ENCODE data around the gene THAP8.

THAP8 gene

GRCh38 chr19:36054119-36054732, at the start of gene THAP8:
TSS of gene THAP8 (minus strand) at chr19:36054285. CDS start at chr19:36054217, 68 bp downstream.
- DNase-seq (ENCODE audit: low read depth), result peak; percentile 99

- DNase-seq (ENCODE audit: low read depth), result no peak
These were observed 49.0 kb upstream of the THAP8 start for GRCh38 chr19:36103040-36103626.

DNA sequence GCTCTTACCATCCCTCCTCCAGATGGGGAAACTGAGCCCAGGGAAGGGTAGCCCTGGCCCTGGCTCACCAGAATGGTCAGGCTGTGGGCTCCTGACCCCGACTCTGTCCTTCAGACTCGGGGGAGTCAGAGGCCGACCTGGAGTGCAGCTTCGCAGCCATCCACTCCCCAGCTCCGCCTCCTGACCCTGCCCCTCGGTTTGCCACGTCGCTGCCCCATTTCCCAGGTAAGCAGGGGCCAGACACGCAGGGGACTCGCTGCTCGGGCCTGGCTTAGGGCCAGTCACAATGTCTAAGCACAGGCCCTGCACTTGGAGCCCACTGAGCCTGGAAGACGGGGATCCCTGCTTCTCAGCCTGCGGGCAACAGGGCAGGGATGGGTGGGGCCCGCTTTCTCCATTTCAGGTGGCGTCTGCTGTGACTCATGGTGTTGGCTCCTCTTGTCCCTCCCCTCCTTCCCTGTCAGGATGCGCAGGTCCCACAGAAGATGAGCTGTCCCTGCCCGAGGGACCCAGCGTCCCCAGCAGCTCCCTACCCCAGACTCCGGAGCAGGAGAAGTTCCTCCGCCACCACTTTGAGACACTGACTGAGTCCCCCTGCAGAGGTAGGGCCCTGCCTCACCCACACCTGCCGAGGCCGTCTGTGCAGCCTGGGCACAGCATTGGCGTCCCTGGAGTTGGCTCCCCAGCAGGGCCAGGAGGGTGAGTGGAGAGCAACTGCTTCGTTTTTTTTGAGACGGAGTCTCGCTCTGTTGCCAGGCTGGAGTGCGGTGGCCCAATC, 47.7 kb upstream of the THAP8 start:
- no peak for DNase-seq (ENCODE audit: low read depth)

DNA sequence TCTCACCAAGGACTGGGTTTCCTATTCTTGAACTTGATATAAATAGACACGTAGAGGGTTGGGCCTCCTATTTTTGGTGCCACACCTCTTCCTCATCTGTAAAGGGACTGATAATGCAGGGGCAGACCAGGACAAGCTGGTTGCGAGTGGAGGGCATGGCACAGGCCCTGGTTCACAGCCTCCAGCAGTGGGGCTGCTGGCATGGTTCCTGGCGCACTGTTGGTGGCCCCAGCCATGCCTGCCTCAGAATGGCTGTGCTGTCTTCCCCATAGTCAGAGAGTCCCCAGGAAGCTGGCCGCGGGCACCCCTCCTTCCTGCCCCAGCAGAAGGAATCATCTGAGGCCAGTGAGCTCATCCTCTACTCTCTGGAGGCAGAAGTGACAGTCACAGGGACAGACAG, 46.4 kb upstream of the THAP8 start:
- no peak for DNase-seq (ENCODE audit: low read depth)

GRCh38 chr19:36099166-36099785, 45.2 kb upstream of the THAP8 start:
- DNase-seq (ENCODE audit: low read depth), result no peak

- no peak for DNase-seq (ENCODE audit: low read depth)
These were observed 43.0 kb upstream of the THAP8 start for GRCh38 chr19:36097036-36097435.

- DNase-seq (ENCODE audit: low read depth), result no peak
These were observed 39.6 kb upstream of the THAP8 start for GRCh38 chr19:36093687-36094086.

DNA sequence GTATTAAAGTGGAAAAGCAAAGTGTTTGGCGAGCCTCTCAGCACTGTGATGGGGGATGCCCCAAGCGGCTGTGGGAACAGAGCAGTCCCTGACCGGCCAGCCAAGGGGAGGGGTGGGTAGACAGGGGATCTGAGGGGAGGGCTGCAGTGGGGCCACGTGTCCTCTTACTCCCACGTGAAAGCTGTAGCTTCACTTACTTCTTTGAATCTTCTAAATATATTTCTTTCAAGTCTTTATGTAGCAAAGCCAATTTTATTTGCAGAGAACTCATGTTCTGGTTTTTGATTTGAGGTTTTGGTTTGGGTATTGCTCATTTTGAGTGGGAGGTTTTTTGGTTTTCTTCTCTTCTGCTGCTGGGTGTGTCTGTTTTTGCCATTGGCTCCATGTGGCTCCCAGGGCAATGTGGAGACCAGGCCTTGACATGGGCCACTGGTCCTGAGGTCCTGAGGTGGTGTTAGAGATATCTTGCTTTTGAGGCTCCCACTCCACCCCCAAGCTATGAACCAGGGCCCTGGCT, 39.1 kb upstream of the THAP8 start:
- no peak for DNase-seq (ENCODE audit: low read depth)

GRCh38 chr19:36092566-36092965, 38.5 kb upstream of the THAP8 start:
- no peak for DNase-seq (ENCODE audit: low read depth)

- DNase-seq (ENCODE audit: low read depth), result no peak
These were observed 37.0 kb upstream of the THAP8 start for GRCh38 chr19:36090910-36091695.

- no peak for DNase-seq (ENCODE audit: low read depth)
These were observed 35.8 kb upstream of the THAP8 start for GRCh38 chr19:36089847-36090246.

- DNase-seq (ENCODE audit: low read depth), result no peak
These were observed 32.2 kb upstream of the THAP8 start for GRCh38 chr19:36086326-36086725.

DNA sequence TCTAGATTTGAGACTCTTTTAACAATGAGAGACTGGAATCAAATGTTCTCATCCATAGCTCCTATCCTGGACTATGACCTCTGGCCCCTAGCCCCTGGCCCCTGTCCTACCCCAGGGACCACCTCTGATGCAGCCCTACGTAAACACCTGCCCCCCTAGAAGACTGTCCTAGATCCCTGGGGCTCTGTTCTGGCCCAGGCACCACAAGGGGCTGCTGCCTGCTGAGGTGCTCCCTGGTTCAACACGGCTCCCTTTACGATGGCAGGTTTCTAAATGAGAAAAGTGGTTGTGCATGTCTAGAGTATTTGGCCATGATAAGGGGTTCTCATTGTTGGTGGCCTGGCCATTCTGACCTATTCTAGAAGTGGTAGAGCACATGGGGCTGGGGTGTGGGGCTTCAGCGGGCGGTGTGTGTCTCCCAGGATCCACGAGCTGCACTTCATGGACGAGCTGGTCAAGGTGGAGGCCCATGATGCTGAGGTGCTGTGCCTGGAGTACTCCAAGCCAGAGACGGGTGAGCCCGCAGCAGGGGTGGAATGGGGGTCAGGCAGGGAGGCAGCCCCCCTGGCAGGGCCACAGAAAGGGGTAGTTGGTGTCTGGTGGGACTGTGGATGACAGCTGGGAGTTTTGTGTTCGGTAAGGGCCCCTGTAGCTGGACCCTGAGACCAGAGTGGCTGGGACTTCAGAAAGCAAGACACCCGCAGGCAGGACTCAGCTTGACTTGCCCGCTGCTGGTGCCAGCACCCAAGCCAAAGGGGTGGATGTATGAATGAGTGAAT, 30.3 kb upstream of the THAP8 start:
- no peak for DNase-seq (ENCODE audit: low read depth)

- no peak for DNase-seq (ENCODE audit: low read depth)
These were observed 28.8 kb upstream of the THAP8 start for GRCh38 chr19:36082916-36083315.

GRCh38 chr19:36081894-36082293, 27.8 kb upstream of the THAP8 start:
- no peak for DNase-seq (ENCODE audit: low read depth)

DNA sequence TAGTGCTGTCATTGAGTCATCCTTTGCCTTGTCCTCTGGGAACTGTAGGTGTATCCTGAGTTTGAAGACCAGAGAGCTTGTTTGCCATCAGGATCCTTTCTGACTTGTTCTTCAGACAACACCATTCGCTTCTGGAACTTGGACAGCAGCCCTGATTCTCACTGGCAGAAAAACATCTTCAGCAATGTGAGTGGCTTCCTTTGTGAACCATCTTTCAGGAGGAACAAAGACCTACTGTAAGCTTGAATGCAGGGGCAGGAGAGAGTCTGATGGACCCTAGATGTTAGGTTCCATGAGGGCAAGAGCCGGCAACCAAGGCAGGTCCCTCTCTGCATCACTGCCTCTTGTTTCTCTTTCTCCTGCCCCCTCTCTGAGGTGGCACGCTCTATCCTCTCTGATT, 27.3 kb upstream of the THAP8 start:
- DNase-seq (ENCODE audit: low read depth), result no peak

- DNase-seq (ENCODE audit: low read depth), result no peak
These were observed 25.4 kb upstream of the THAP8 start for GRCh38 chr19:36079389-36079945.

DNA sequence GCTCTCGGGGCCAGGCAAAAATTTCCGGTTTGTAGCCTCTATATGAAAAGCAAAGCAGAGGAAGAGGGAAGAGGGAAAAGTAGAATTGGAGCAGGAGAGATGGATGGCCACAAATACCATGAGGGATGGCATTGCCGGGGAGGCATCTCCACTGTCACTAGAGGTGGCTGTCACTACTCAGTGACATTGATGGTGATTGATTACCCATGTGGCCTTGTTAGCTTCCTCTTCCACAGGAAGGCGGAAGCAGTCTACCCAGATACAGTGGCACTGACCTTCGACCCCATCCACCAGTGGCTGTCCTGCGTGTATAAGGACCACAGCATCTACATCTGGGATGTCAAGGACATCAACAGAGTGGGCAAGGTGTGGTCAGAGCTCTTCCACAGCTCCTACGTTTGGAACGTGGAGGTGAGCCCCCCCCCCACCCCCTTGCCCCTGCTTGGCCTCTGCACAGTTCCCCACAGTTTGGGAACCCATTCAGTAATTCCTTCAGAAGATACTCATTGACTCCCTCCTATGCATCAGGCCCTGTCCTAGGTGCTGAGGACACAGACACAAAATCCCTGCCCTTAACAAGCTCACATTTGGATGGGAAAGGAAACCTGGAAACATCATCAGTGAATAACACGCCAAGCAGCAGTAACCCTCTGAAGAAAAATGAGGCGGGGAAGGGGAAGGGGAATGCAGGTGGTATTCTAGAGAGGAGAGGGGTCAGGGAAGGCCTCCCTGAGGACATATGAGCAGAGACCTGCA, 19.2 kb upstream of the THAP8 start:
- no peak for DNase-seq (ENCODE audit: low read depth)

DNA sequence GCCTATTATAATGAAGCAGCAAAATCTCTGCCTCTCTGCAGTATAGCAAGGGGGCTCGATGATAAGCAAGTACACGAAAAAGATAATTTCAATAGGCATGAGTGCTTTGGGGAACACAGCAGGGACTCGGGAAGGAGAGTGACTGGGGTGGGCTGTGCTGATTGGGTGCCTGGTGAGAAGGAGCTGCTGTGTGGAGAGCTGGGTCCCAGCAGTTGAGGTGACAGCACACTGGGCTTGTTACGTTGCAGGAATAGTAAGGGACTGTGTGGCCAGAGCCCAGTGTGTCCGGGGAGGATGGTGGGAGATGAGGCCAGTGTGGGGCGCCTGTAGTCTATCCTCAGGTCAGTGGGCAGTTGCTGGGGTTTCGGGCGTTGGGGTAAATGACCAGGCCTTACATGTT, 18.0 kb upstream of the THAP8 start:
- no peak for DNase-seq (ENCODE audit: low read depth)
